Caco-2 (cell line): ENCODE data around the gene ZNF593OS. TPM values are rescaled to one million over a fixed set of nuclear protein-coding genes. Genes with fewer than 3 reads are reported as not detected.

Experiments used
- BruUV-seq: library from RNA; stranded (reverse); fragments of 400-500 nt; replicated peaks from 2 replicates; lab custom pipeline; 2021; lab: Mats Ljungman, UMichigan
- CTCF ChIA-PET: fragments of 300-600 bp; sonication (Branson Sonifier 250); formaldehyde crosslinking; loops from one replicate; lab custom pipeline; 2022; ENCODE audit warnings: antibody characterized with exemption; lab: Charles Lee
- POLR2A ChIA-PET: fragments of 300-600 bp; sonication (Branson Sonifier 250); formaldehyde crosslinking; loops from one replicate; lab custom pipeline; 2022; ENCODE audit warnings: antibody characterized with exemption; lab: Charles Lee
- DNase-seq, 2 experiments: peaks; one replicate each; pipeline versions ENCODE4 v3.0.0 to v3.0.0-alpha.2; 2020 to 2022
- H3K27me3 ChIP-seq: replicated peaks from 2 replicates; pipeline ENCODE4 v1.6.0; 2011; ENCODE audit warnings: low read length; ENCODE audit not compliant: control insufficient read depth, insufficient read depth
- H3K36me3 ChIP-seq: 2 replicates; pipeline ENCODE4 v1.5.1; 2011; ENCODE audit warnings: low read length; ENCODE audit not compliant: control insufficient read depth, insufficient read depth
- H3K4me1 ChIP-seq: fragments of 250-450 bp; sonication (Bioruptor Pico); 2 replicates; pipeline ENCODE4 v1.5.1; 2020; ENCODE audit warnings: mild to moderate bottlenecking
- H3K4me3 ChIP-seq: 2 replicates; pipeline ENCODE4 v1.5.1; 2011; ENCODE audit warnings: low read depth, mild to moderate bottlenecking, control low read depth, low read length
- H3K9me3 ChIP-seq: fragments of 250-450 bp; sonication (Bioruptor Pico); 2 replicates; pipeline ENCODE4 v1.5.1; 2020; ENCODE audit warnings: mild to moderate bottlenecking, moderate library complexity
- H3K27ac Mint-ChIP-seq: one replicate; pipeline ENCODE4 v1.8.0; 2022; ENCODE audit warnings: mixed read lengths; ENCODE audit not compliant: unreplicated experiment
- H3K27me3 Mint-ChIP-seq: one replicate; pipeline ENCODE4 v1.8.0; 2022; ENCODE audit warnings: mixed read lengths; ENCODE audit not compliant: insufficient read depth, unreplicated experiment
- H3K36me3 Mint-ChIP-seq: one replicate; pipeline ENCODE4 v1.8.0; 2022; ENCODE audit warnings: mild to moderate bottlenecking, mixed read lengths; ENCODE audit not compliant: insufficient read depth, unreplicated experiment
- H3K4me1 Mint-ChIP-seq: one replicate; pipeline ENCODE4 v1.8.0; 2022; ENCODE audit warnings: low read depth, mixed read lengths; ENCODE audit not compliant: unreplicated experiment
- H3K4me3 Mint-ChIP-seq: one replicate; pipeline ENCODE4 v1.8.0; 2022; ENCODE audit warnings: mild to moderate bottlenecking, moderate library complexity, mixed read lengths; ENCODE audit not compliant: unreplicated experiment
- H3K9me3 Mint-ChIP-seq: one replicate; pipeline ENCODE4 v1.8.0; 2022; ENCODE audit warnings: mixed read lengths; ENCODE audit not compliant: unreplicated experiment
- intact Hi-C: fragments of 100-400 bp; cut with micrococcal nuclease; formaldehyde crosslinking; loops from one replicate; pipeline ENCODE4 v1.10.0; 2022; ENCODE audit not compliant: unreplicated experiment
- total RNA-seq: library from RNA; stranded (reverse); gene quantifications from 2 replicates; pipeline ENCODE4 v1.2.3, GENCODE V29; 2022
- TF ChIP-seq, protein P1 (sequence below), 2 experiments: fragments of 200-600 bp in 1 of 2; IDR thresholded peaks; 1 replicate in 1 of 2; 2 replicates in 1 of 2; pipeline versions ENCODE4 v1.5.1 to v1.8.0; 2011 to 2022; ENCODE audit warnings: antibody characterized with exemption in 1 of 2, control low read depth in 1 of 2, inconsistent platforms in 1 of 2, low read depth in 1 of 2, low read length in 1 of 2, mild to moderate bottlenecking in 1 of 2, moderate library complexity in 1 of 2; ENCODE audit not compliant: insufficient read depth in 1 of 2, severe bottlenecking in 1 of 2, unreplicated experiment in 1 of 2

Gene ZNF593OS
- total RNA-seq, 1 experiment from 2014 or later: 0.45 TPM

DNA sequence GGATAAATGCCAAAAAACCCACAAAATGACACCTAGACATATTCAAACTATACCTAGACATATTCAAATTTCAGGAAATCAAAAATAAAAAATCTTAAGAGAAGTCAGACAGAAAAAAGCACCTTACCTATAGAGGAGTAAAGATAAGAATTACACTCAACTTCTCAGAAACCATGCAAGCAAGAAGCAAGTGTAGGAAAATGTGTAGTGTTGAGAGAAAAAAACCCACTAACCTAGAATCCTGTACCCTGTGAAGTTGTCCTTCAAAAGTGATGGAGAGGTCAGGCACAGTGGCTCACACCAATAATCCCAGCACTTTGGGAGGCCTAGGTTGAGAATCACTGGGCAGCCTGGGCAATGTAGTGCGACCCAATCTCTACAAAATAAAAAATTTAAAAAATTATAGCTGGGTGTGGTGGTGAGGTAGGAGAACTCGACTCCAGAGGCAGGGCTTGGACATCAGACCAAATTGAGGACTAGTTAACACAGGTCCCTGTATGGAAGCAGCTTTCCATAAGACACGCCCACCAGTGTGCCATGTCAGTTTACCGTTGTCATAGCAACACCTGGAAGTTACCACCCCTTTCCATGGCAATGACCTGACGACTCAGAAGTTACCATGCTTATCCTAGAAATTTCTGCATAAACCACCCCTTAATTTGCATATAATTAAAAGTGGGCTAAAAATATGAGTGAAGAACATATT, 39.4 kb downstream of the ZNF593OS start:
- H3K27me3 ChIP-seq: no peaks in the 10 kb centered on the region
- BruUV-seq: no TSS peak
- Mint-ChIP-seq H3K4me1 (no peaks in the 10 kb centered on the region), H3K27ac (no peak overlapping the region), H3K36me3 (no peaks in the 10 kb centered on the region), H3K4me3 (no peak overlapping the region), H3K27me3 (no peaks in the 10 kb centered on the region), H3K9me3 (no peaks in the 10 kb centered on the region)
- peak in 1 of 2 experiments; percentile 24 for DNase-seq
- H3K4me1 ChIP-seq: no peaks in the 10 kb centered on the region
- no peaks in the 10 kb centered on the region for H3K36me3 ChIP-seq
- intact Hi-C loops: no loop called here
- no peaks in the 10 kb centered on the region for H3K9me3 ChIP-seq
- no peak overlapping the region for H3K4me3 ChIP-seq
- TF ChIP-seq, protein P1, sequence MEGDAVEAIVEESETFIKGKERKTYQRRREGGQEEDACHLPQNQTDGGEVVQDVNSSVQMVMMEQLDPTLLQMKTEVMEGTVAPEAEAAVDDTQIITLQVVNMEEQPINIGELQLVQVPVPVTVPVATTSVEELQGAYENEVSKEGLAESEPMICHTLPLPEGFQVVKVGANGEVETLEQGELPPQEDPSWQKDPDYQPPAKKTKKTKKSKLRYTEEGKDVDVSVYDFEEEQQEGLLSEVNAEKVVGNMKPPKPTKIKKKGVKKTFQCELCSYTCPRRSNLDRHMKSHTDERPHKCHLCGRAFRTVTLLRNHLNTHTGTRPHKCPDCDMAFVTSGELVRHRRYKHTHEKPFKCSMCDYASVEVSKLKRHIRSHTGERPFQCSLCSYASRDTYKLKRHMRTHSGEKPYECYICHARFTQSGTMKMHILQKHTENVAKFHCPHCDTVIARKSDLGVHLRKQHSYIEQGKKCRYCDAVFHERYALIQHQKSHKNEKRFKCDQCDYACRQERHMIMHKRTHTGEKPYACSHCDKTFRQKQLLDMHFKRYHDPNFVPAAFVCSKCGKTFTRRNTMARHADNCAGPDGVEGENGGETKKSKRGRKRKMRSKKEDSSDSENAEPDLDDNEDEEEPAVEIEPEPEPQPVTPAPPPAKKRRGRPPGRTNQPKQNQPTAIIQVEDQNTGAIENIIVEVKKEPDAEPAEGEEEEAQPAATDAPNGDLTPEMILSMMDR (IDR thresholded peaks at IDR 0.05; ENCODE audit: insufficient read depth in 1 of 2, low read depth in 1 of 2, low read length in 1 of 2, severe bottlenecking in 1 of 2, unreplicated experiment in 1 of 2): no peak
- POLR2A ChIA-PET: interaction anchor here (0.6 kb wide), 1 partner anchor 227 kb away, joined by 3 read pairs; no protein-coding TSS in a partner anchor
- CTCF ChIA-PET: interaction anchor here (0.9 kb wide), 1 partner anchor 37 kb away, joined by 3 read pairs; the partner anchor contains the start of gene ZNF593

DNA sequence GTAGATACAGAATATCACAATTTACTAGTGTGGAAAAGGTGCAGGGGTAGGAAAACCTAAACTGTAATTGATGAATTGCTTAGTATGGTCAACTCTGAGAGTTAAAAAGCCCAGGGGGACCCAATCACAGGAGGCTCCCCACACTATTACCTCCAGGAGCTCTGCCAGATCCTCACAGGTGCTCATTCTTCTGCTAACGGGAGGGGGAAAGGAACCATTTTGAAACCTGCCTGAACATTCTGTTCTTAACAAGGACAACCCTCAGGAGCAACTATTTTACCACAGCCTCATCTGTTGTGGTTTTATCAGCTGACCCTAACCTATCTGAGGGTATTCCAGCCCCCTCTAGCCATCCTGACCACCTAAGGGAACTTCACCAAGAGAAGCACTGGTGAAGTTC, 40.9 kb downstream of the ZNF593OS start:
- DNase-seq: no peak
- ChIA-PET CTCF (interaction anchor here (1.0 kb wide), 1 partner anchor 95 kb away, joined by 4 read pairs; no protein-coding TSS in a partner anchor), POLR2A (no interaction called here)
- intact Hi-C loops: no loop called here
- 0 out of 2 replicates have a peak, but pooled peaks cover 4% of the 10 kb centered on the region for H3K4me1 ChIP-seq
- H3K9me3 Mint-ChIP-seq: no peaks in the 10 kb centered on the region
- H3K4me3 ChIP-seq: no peak overlapping the region
- H3K4me1 Mint-ChIP-seq: no peaks in the 10 kb centered on the region
- no peaks in the 10 kb centered on the region for H3K27me3 ChIP-seq
- no TSS peak for BruUV-seq
- no peaks in the 10 kb centered on the region for H3K27me3 Mint-ChIP-seq
- no peak overlapping the region for H3K27ac Mint-ChIP-seq
- TF ChIP-seq, protein P1 (IDR thresholded peaks at IDR 0.05; ENCODE audit: insufficient read depth in 1 of 2, low read depth in 1 of 2, low read length in 1 of 2, severe bottlenecking in 1 of 2, unreplicated experiment in 1 of 2): no peak
- H3K36me3 ChIP-seq: no peaks in the 10 kb centered on the region
- no peaks in the 10 kb centered on the region for H3K36me3 Mint-ChIP-seq
- no peak overlapping the region for H3K4me3 Mint-ChIP-seq
- no peaks in the 10 kb centered on the region for H3K9me3 ChIP-seq

DNA sequence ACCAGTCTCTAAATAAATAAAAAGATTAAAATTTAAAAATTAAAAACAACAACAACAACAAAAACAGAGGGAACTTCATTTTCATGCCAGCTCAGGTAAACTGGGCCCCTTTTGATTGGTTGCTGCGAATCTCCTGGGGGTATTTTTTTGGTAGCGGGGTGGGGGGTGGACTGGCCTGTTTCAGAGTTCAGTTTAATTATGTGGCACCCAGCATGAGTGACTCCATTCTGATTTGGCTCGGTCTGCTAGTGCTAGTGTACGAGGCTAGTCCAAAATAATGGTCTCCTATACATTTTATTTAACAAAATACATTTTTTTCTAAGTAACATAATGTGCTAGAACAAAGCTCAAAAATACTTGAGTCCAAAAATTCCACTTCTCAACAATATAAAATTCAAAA, 41.9 kb downstream of the ZNF593OS start:
- CTCF ChIA-PET: no interaction called here
- TF ChIP-seq, protein P1 (IDR thresholded peaks at IDR 0.05; ENCODE audit: insufficient read depth in 1 of 2, low read depth in 1 of 2, low read length in 1 of 2, severe bottlenecking in 1 of 2, unreplicated experiment in 1 of 2): no peak
- no peak overlapping the region for H3K4me3 Mint-ChIP-seq

More for the DNA sequence above, 41.9 kb downstream of the ZNF593OS start:
- no TSS peak for BruUV-seq
- no peaks in the 10 kb centered on the region for H3K36me3 ChIP-seq
- Mint-ChIP-seq H3K27ac (no peak overlapping the region), H3K36me3 (no peaks in the 10 kb centered on the region), H3K27me3 (no peaks in the 10 kb centered on the region), H3K9me3 (no peaks in the 10 kb centered on the region), H3K4me1 (no peaks in the 10 kb centered on the region)
- H3K9me3 ChIP-seq: no peaks in the 10 kb centered on the region
- 0 out of 2 replicates have a peak, but pooled peaks cover 4% of the 10 kb centered on the region for H3K4me1 ChIP-seq
- no peak for DNase-seq
- no peak overlapping the region for H3K4me3 ChIP-seq
- intact Hi-C loops: no loop called here
- POLR2A ChIA-PET: no interaction called here
- H3K27me3 ChIP-seq: no peaks in the 10 kb centered on the region
